ENCODE data around the gene MED12L.
"Not testable (repeated sequence)": the region's sequence is repeated elsewhere in the genome, so short reads cannot be mapped to it uniquely, and the experiment has no call there.

MED12L gene

DNA sequence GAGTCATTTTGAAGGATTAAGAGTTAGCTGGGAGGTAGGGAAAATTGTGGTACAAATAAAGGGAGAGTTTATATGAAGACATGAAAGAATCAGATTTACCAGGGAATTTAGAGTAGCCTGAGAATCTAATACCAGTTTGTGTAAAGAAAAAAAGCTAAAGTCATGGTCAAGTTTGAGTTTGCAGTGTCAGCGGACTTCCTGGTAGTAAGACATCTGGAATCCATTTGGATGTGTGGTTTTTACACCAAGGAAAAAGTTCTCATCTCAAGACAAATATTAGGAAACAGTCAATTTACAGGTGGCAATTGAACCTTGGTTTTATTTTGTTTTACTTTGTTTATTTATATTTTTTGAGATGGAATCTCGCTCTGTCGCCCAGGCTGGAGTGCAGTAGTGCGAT is 300.6 kb downstream of the MED12L start:
- DNase-seq = no peak

DNA sequence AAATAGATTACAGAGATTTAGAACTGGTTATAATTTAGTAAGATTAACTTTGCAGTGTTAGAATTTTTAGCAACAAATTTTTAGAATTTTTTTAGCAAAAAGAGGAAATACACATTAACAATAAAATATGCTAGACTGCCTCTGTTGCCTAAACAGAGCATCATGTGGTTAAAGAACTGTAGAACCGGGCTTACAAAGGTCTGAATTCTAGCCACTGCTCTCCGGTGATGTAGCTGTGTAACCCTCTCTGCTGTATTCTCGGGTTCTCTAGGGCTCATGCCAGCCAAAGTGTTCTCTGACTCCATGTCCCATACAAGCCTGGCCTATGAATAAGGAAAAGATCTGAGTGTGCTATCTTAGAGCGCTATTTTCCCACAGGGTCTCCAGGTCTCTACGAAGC is 302.0 kb downstream of the MED12L start:
- DNase-seq = peak; percentile 39 to 51

DNA sequence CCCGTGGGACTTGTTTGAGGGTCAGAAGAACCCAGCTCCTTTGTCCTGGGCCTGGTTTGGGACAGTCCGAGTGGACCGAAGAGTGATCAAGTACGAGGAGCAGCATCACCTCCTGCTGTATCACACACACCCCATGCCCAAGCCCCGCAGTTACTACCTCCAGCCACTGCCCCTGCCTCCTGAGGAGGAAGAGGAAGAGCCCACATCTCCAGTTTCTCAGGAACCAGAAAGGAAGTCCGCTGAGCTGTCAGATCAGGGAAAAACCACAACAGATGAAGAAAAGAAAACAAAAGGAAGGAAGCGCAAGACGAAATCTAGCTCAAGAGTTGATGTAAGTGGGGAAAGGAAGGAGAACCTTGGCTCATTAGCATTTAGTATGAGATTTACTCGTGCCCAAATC is 302.4 kb downstream of the MED12L start:
- DNase-seq = peak; percentile 41 to 42

DNA sequence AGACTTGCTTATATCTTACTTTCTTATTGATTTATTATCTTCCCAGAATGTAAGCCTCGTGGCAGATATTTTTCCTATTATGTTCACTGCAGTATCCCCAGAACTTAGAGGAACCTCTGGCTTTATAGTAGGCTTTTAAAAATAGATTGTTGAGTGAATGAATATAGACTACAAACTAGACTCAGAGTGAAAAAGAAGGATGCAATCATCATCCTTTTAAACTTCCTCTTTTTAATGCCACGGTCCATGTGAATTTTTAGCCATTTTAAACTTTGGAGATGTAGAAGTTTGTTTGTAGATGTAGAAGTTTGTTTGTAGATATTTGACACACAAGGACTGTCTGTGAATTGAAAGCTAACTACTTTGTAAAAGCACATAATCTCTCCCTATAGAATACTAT is 306.3 kb downstream of the MED12L start:
- peak in 1 of 2 donors; percentile 50 for DNase-seq

DNA sequence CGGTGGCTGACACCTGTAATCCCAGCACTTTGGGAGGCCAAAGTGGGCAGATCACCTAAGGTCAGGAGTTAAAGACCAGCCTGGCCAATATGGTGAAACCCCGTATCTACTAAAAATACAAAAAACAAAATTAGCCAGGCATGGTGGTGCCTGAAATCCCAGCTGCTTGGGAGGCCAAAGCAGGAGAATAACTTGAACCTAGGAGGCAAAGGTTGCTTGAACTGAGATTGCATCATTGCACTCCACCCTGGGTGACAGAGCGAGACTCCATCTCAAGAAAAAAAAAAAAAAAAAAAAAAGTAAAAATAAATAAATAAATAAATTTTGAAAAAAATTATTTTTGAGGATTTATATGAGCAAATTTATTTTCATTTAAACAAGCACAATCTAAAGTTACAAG is 306.7 kb downstream of the MED12L start:
- not testable (repeated sequence) for DNase-seq

DNA sequence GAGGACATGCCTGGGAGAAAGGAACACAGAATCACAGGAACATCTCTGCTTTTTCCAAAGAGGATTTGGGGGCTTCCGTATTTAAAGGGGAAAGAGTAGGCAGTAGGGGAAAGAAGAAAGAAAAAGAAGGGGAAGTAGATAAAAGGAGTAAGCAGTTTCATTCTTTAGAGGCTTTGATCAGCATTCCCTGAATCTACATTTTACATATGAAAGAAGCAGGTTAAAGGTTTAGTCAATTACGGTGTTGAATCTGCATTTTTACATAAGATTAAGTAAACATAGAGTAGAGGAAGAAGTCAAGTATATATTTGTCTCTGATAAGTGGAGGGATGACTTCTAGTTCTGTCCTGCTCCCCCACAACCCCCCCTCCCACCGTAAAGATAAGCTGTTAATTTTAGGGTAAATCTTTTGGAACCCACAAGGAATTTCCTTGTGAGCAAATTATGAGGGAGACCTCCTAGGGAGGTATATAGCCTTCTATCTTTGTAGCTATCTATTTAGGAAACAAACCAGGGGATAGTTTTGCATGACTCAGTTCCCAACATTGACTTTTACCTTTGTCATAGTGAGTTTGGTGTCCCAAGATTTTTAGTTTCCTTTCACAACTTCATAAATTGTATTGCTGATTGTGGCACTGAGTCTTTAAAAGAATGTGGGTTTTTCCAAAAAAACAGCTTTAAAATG is 307.8 kb downstream of the MED12L start:
- DNase-seq = no peak

DNA sequence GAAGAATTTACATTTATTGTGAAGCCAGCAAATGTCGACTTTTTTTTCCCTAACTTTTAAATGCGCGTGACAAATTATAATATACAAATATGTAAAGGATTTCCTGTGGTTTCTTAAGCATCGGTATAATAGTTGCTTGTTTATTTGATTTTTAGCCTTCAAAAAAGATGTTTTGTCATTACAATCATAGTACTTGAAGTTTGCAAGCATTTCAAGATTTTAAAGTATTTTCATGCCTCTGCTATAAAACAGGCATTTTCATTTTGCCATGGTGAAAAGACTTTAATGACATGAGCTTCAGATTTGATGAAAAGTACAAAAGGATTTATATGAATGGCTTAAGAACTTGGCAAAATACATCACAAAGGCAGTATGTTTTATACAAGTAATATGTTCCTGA is 308.5 kb downstream of the MED12L start:
- no peak for DNase-seq

DNA sequence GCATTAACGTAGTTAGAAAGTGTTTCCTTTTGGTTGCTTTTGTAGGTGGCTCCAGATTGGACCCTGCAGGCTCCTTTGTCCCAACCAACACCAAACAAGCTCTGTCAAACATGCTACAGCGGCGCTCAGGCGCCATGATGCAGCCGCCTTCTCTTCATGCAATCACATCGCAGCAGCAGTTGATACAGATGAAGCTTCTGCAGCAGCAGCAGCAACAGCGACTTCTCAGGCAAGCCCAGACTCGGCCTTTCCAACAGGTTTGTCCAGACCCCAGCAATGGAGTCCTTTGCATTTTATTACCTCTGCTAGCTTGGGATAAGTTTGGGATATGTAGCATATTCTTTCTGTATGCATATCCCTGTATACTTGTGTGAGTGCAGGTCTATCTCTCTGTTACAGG is 309.1 kb downstream of the MED12L start:
- no peak for DNase-seq

DNA sequence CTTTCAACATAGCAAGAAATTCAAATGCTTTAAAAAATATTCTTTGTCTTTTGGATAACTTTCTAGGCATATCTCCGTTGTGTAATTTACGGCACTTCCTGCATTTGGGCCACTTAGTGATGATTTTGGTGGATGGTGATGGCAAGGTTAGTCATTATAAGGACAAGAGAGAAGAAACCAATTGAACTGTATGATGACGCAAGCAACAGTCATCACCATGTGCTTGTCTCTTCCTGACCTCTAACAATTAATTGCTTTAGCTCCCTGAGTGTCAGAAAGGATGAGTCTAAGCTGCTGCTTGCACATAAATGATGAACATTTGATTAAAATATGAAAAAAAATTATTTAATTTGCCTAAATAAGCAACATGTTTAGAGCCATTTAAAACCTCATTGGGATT is 310.3 kb downstream of the MED12L start:
- DNase-seq = peak; percentile 79 to 81

DNA sequence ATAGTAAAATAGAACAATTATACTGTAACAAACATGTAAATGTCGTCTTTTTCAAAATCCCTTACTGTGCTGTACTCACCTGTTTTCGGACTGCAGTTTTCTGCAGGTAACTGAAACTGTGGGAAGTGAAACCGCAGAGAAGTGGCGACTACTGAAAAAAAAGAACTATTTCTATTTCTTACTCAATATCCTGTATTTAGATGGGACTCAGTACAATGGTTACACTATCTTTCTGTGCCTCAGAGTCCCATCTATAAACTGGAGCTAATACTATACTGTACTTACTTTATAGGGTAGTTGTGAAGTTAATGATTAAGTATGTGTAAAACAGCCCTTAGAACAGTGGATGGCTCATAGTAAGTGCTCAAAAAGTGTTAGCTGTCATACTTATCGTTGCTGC is 313.4 kb downstream of the MED12L start:
- peak in 1 of 2 donors; percentile 16 for DNase-seq

DNA sequence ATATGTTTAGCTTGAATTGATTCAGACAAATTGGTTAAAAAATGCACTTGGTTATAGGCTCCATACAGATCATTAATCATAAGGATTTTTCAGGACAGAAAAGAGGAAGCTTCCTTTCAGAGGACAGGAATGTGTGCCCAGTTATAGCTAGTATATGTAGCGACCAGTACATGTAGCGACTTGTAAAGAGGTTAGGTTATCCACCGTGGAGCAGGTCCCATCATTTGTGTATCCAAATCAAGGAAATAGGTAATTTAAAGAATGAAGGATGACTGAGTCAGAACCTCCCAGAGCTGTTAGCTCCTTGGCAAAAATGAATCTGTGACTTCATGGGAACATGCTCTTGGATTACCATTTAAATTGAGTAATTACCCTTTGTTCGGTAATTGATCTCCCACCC is 314.9 kb downstream of the MED12L start:
- no peak for DNase-seq

DNA sequence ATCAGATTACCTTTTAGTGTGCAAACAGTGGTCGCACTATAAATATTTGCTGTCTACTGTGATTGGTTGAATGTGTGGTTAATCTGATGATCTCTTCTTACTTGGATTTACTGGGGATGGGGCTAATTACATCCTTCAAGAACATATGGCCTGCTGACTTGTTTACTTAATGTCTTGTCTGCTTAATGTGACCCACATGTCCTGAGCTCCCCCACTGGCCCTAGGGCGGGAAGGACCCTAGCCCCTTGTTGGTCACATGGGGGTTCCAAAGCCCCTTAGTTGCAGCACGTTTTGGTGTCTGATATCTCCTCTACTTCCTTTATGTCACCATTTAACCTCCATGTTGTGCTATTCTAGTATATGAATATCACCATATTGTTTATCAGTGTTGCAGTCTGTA is 316.9 kb downstream of the MED12L start:
- no peak for DNase-seq

DNA sequence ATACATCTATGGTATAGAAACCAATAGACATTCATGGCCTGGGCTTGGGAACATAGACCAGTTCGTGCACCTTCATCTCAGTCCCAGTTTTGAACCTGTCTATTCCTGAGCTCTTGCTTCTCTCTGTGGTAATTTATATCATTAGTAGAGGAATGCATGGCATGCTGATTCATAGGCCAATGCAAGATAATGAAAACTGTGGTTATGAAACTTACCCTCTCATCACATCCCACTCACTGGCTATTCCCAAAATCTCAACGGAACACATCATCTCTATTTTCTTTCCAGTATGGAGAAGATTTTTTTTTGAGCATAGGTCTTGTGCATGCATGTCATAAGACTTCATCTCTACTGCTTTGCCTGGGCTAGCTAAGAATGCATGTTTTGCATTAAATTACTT is 317.8 kb downstream of the MED12L start:
- peak in 1 of 2 donors; percentile 15 for DNase-seq

DNA sequence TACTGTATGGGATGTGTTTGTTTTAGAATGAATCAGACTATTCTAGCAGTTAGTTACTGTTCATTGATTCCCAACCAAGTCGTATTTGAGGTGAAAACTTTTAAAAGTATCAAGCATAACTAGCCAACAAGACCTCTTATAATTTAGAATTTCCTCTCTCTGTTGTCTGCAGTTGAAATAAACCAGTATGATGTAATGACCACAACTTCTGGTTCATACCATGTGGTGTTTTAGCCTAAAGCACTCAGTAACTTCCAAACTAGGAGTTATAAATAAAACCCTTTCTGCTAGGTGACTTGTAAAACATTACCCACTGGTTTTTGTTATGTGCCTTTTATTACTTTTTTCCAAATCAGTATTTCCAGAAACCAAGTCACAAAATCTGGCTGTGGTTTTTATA is 318.9 kb downstream of the MED12L start:
- peak; percentile 28 to 60 for DNase-seq

DNA sequence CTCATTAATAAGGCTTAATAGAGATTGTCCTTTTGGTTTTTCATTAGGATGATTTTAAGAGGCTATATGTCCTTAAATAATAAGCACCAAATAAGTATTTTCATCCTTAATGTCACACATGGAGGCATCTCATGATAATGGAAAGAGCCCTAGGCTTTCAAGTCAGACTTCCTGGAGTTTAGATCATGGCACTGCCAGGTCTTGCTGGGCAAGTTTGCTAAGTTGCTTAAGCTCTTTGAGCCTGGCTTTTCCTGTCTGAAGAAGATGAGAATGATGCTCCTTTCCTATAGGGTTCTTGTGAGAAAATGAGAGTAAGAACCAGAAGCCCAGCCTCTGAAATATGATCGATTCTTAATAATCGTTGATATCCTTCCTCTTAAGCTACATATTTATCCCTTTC is 322.5 kb downstream of the MED12L start:
- DNase-seq = no peak

DNA sequence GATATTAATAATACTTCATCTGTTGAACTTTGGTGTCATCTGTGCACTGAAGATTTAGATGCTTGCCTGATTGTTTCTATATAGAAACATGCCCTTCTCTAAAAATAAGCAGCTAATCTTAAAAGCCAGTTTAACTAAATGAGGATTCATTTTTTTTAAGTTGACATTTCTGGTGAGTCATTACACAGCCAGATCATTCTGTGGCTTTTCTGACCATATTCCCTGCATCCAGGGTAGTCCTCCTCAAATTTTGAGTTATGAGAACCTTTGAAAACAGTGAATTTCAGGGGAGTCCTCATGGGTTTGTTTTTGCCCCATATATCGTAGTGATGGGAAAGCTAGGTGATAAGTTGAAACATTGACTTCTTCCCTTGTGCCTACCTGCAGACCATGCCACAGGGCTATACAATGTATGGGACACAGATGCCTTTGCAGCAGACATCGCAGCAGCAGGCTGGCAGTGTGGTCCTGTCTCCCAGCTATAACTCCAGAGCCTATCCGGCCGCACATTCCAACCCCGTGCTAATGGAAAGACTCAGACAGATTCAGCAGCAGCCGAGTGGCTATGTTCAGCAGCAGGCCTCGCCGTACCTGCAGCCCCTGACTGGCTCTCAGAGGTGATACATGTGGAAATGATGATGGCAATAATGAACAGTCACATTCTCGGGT is 325.6 kb downstream of the MED12L start:
- no peak for DNase-seq

DNA sequence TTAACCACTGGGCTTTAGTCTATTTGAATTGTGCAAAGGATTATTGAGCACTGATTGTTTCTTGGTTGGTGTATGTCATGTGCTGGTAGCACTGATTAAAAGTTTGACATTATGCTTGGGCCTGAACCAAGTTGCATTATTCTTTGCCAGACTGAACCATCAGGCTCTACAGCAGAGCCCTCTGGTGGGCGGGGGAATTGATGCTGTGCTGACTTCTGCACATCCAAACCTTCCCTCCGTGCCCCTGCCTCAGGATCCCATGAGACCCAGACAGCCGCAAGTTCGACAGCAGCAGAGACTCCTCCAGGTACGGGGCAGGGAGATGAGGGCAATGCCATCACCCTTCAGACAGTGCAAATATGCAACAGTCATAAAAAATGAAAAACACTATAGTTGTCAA is 327.5 kb downstream of the MED12L start:
- peak in 1 of 2 donors; percentile 16 for DNase-seq

DNA sequence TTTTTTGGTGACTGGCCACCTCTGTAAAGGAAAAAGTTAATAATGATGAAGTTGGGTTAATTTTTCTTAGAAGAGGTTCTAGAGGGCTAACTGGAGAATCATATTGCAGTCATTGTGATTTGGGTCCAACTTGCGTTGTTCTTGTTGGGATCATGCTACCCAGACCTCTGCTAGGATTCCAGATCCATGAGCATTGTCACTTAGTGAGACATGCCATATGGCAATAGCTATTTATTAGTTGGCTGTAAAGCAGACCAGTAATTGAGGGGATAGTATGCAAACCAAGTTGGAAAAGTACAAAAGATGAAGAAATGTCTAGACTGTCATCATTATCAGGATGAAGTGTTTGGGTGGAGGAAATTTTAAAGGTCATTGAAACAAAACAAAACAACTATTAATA is 329.8 kb downstream of the MED12L start:
- no peak for DNase-seq

DNA sequence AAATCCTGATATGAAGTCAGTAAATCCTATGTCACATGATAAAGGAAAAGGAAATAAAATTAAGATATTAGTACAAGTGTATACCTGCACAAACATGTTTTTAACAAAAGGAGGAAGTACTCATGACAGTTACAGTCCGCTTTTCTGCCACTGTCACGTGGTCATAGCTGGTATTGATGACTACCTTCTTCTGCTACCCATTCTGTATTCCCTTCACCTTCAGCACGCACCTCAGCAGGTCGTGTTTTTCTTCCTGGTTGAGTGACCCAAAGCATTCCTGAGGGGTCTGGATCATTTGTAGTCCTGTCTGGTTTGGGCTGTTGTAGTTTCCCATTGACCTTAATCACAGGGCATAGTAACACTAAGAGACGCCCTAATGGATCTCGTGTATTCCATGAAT is 334.3 kb downstream of the MED12L start:
- no peak for DNase-seq

DNA sequence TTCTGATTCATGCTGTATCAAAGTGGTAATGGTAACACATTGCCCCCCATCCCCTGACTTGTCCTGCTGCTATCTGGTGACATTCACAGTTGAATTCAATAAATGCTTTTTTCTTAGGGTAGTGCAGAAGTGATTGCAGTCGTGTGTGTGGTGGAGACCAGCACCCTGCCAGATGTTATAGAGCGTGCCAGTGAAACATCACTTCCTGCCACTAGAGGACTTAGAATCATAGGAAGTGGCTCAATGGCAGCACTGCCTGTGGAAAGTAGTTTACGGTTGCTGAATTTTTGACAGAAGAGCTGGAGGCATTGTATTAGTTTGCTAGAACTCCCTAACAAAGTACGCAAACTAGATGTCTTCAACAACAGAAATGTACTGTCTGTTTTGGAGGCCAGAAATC is 336.5 kb downstream of the MED12L start:
- peak; percentile 10 to 17 for DNase-seq

DNA sequence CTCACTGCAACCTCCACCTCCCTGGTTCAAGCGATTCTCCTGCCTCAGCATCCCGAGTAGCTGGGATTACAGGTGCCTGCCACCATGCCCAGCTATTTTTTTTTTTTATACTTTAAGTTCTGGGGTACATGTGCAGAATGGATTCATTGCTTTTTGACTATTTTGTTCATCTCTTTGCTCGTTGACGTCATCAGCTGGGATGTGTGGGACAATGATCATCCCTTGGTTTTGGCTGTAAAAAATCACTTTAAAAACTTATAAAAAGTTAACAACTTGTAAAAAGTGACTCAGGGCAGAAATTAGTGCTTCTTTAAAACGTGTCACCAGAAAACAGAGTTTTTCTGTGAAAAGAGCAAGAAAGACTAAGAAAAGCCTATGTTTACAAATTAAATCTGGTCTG is 337.6 kb downstream of the MED12L start:
- DNase-seq = no peak

DNA sequence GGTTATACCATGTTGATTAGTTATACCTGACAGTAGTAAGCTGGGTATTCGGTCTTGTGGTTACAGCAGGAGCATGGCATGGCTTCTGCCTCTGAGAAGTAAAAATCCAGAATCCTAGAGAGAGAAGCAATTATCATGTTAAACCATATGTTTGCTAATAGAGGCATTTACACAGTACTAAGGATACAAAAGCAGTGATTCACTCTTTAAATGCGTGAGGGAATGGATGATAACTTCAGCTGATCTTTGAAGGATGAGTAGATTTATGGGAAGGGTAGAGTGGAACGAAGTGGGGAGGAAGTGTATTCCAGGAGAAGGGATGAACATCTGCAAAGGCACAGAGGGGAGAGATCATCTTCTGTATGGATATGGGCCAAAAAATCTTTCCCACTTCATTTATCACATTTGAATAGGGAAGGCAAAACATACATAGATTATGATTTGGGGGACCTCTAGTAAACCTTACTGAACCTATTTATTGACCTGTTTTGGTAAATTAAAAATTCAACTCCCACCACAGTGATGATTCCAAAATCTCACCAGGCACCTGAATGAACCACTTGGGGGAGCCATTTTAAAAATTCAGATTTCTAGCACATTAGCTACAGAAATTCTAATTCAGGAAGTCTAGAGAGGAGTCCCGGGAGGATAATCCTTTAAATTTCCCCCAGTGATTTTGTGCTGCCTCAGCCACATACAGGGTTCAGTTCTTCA is 340.3 kb downstream of the MED12L start:
- no peak for DNase-seq

DNA sequence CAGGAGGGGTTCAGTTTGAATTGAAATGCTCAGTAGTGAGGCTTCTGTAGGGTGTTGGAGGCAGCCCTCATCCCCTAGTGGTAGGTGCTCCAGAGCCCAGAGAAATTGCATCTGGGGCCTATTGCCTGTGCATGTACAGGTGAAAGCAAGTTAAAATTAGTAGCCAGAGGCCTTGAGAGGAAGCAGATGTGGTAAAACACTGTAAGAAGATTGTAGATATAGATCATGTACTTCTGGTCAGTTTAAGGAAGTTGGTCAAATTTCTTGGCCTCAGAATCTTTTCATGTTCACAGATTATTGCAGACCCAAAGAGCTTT is 340.8 kb downstream of the MED12L start:
- no peak for DNase-seq

DNA sequence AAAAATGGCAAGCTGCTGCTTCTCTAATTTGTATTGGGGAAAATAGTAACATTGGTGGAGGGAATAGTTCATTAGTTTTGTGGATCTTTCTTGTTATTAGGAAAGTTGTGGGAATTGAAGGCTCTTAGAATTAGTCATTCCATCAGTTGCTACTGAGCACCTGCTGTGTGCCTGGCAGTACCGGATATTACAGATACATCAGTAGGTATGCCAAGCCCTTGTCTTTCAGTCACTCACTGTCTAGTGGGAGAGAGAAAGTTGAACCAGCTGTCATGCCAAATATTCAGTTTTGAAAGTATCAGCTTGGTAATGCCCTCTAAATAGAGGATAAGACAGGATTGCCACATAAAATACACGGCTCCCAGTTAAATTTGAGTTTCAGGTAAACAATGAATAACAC is 342.9 kb downstream of the MED12L start:
- DNase-seq = no peak

All from inflammatory macrophage (primary cell).